AG10803 (cell line): ENCODE measurements around the gene GMCL2.
A peak's percentile ranks its signal among the peaks of the same experiment; 100 is the strongest.

ENCODE experiments used
- DNase-seq: peaks from one replicate; pipeline ENCODE4 v3.0.0; 2010; ENCODE audit warnings: low read depth
- H3K4me3 ChIP-seq: 2 replicates; pipeline ENCODE4 v1.5.1; 2011; ENCODE audit warnings: mild to moderate bottlenecking, low read length, control low read depth
- CTCF ChIP-seq: conservative IDR thresholded peaks from 2 replicates; pipeline ENCODE4 v1.5.1; 2011; ENCODE audit warnings: mild to moderate bottlenecking, low read length, control low read depth, inconsistent platforms

The GMCL2 gene

GRCh38 chr5:178187014-178187413, at the start of gene GMCL2:
Gene GMCL2, minus strand, starts transcription at chr5:178187371. Its CDS starts 72 bp downstream, at chr5:178187299.
- H3K4me3 ChIP-seq: no peak within 1 kb of the TSS
- no peak for DNase-seq
- no peak for TF ChIP-seq CTCF

- DNase-seq: peak; percentile 26
- TF ChIP-seq CTCF: no peak
- H3K4me3 ChIP-seq: no peak overlapping the region
These were observed 49.5 kb upstream of the GMCL2 start for GRCh38 chr5:178236679-178237078.

GRCh38 chr5:178236126-178236525, 49.0 kb upstream of the GMCL2 start:
- no peak for TF ChIP-seq CTCF
- no peak overlapping the region for H3K4me3 ChIP-seq
- no peak for DNase-seq

GRCh38 chr5:178235588-178235974, 48.4 kb upstream of the GMCL2 start:
- no peak overlapping the region for H3K4me3 ChIP-seq
- DNase-seq: no peak
- TF ChIP-seq CTCF: no peak

- H3K4me3 ChIP-seq: no peak overlapping the region
- peak; percentile 71 for TF ChIP-seq CTCF
- DNase-seq: peak; percentile 50
These were observed 47.8 kb upstream of the GMCL2 start for GRCh38 chr5:178234750-178235587.

GRCh38 chr5:178234121-178234749, 47.1 kb upstream of the GMCL2 start:
- H3K4me3 ChIP-seq: no peak overlapping the region
- no peak for TF ChIP-seq CTCF
- no peak for DNase-seq
